ENCODE measurements around the gene DOCK8. TPM values are rescaled to one million over a fixed set of nuclear protein-coding genes. Genes with fewer than 3 reads are reported as not detected.

The DOCK8 gene
- total RNA-seq, 2 donors from 2014 or later: 5.9 to 10.9 TPM

GRCh38 chr9:297104-297972 lies 82.7 kb downstream of the DOCK8 start:
- intact Hi-C loops (cut with DNase I): loop anchor here (10.0 kb wide), 1 partner anchor 57 kb away; no protein-coding TSS in a partner anchor
- DNase-seq (peak in 3 of 4 donors; percentile 15 to 70 (median 31)), ATAC-seq (peak; percentile 38)
- Histone ChIP-seq H3K9me3 (no peaks in the 10 kb centered on the region), H3K4me1 (no peaks in the 10 kb centered on the region), H3K4me3 (no peak overlapping the region), H3K27me3 (no peaks in the 10 kb centered on the region), H3K27ac (peak overlapping the region in 1 of 4 donors; percentile 54), H3K36me3 (replicated peaks in 1 of 2; ENCODE audit: insufficient read depth in 1 of 2, low read depth in 2 of 2) (no peaks in the 10 kb centered on the region)
- WGBS, 2 donors: 38 to 54% methylated on average over 6 of the region's 6 CpGs
- no peak for TF ChIP-seq POLR2A (IDR thresholded peaks at IDR 0.05)
- TF ChIP-seq, protein P1, sequence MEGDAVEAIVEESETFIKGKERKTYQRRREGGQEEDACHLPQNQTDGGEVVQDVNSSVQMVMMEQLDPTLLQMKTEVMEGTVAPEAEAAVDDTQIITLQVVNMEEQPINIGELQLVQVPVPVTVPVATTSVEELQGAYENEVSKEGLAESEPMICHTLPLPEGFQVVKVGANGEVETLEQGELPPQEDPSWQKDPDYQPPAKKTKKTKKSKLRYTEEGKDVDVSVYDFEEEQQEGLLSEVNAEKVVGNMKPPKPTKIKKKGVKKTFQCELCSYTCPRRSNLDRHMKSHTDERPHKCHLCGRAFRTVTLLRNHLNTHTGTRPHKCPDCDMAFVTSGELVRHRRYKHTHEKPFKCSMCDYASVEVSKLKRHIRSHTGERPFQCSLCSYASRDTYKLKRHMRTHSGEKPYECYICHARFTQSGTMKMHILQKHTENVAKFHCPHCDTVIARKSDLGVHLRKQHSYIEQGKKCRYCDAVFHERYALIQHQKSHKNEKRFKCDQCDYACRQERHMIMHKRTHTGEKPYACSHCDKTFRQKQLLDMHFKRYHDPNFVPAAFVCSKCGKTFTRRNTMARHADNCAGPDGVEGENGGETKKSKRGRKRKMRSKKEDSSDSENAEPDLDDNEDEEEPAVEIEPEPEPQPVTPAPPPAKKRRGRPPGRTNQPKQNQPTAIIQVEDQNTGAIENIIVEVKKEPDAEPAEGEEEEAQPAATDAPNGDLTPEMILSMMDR (IDR thresholded peaks at IDR 0.05): no peak

- Histone ChIP-seq H3K27ac (no peak overlapping the region), H3K9me3 (no peaks in the 10 kb centered on the region), H3K36me3 (replicated peaks in 1 of 2; ENCODE audit: insufficient read depth in 1 of 2, low read depth in 2 of 2) (no peaks in the 10 kb centered on the region), H3K4me1 (no peaks in the 10 kb centered on the region), H3K27me3 (no peaks in the 10 kb centered on the region), H3K4me3 (no peak overlapping the region)
- ATAC-seq (no peak), DNase-seq (no peak)
- 83 to 87% methylated on average over 5 of the region's 5 CpGs for WGBS, 2 donors
- intact Hi-C loops (cut with DNase I): no loop called here
- TF ChIP-seq, protein P1 (IDR thresholded peaks at IDR 0.05): no peak
- no peak for TF ChIP-seq POLR2A (IDR thresholded peaks at IDR 0.05)
These were observed 88.8 kb downstream of the DOCK8 start for GRCh38 chr9:303502-303901.

- ATAC-seq (peak; percentile 35), DNase-seq (no peak)
- H3K27ac ChIP-seq: peak overlapping the region in 3 of 4 donors; percentile 32 to 46 (median 36)
- WGBS, 2 donors: 53 to 59% methylated on average over 4 of the region's 4 CpGs
- no peaks in the 10 kb centered on the region for H3K27me3 ChIP-seq
- TF ChIP-seq POLR2A (IDR thresholded peaks at IDR 0.05): no peak
- TF ChIP-seq, protein P1 (IDR thresholded peaks at IDR 0.05): no peak
- no peaks in the 10 kb centered on the region for H3K9me3 ChIP-seq
- H3K4me3 ChIP-seq: no peak overlapping the region
- no peaks in the 10 kb centered on the region for H3K4me1 ChIP-seq
- no peaks in the 10 kb centered on the region for H3K36me3 ChIP-seq (replicated peaks in 1 of 2; ENCODE audit: insufficient read depth in 1 of 2, low read depth in 2 of 2)
- intact Hi-C loops (cut with DNase I): no loop called here
These were observed 89.4 kb downstream of the DOCK8 start for GRCh38 chr9:304106-304505.

DNA sequence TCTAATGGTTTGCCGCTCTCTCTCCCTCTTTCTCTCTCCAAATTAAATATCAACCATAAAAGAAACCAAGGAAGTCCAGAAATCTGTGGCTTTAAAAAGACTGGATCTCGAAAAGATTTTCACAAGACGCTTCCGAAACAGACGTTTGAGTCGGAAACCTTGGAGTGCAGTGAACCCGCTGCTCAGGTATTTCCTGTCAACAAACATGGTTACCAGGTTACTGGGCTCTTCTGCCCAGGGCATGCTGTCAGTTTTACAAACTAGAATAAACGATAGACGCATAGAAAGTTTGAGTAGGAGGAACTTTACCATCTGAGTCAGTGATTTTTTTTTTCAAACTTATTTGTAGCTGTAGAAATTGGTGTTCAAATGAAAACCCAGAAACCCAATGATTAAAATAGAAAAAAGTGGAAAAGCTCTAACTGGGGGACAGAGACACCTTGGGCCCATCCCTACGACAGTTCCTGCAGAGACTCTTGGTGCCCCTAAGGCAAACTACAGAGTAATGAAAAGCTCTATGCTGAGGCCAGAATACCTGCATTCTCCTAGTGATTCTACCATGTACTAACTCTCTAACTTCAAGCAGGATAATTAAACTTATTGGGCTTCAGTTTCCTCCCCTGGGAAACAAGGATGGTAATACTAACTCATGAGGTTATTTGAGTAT lies 90.0 kb downstream of the DOCK8 start:
- Histone ChIP-seq H3K9me3 (no peaks in the 10 kb centered on the region), H3K27me3 (no peaks in the 10 kb centered on the region), H3K4me1 (no peaks in the 10 kb centered on the region), H3K36me3 (replicated peaks in 1 of 2; ENCODE audit: insufficient read depth in 1 of 2, low read depth in 2 of 2) (no peaks in the 10 kb centered on the region), H3K4me3 (no peak overlapping the region), H3K27ac (peak overlapping the region in 3 of 4 donors; percentile 32 to 46 (median 36))
- 63 to 72% methylated on average over 10 of the region's 10 CpGs for WGBS, 2 donors
- no peak for TF ChIP-seq POLR2A (IDR thresholded peaks at IDR 0.05)
- TF ChIP-seq, protein P1 (IDR thresholded peaks at IDR 0.05): no peak
- ATAC-seq (peak; percentile 35), DNase-seq (no peak)
- intact Hi-C loops (cut with DNase I): no loop called here
